Measurements from ENCODE around the gene NDUFS8.

The NDUFS8 gene

GRCh38 chr11:68077617-68078582, 47.4 kb downstream of the NDUFS8 start:
- DNase-seq (ENCODE audit: low spot score): no peak

- DNase-seq (ENCODE audit: low spot score): no peak
Measured at GRCh38 chr11:68080860-68081259, 50.4 kb downstream of the NDUFS8 start.

DNA sequence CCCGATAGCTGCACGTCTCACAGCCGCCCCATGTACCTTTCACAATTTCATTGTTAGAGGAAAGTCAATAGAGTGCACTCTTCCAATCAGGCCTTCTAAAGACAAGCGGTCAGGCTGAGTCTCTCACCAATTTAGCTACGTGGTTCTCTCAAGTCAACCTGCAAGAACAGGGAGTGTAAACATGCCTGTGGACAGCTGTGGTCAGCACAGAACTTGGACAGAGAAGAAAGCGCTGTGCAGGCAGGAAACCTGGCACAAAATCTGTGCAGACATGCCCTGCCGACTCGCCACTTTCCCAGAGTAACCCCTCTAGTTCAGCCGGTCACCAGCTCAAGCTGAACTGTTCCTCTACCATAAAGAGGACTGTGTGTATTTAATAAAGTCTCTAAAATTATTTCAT, 51.2 kb downstream of the NDUFS8 start:
- DNase-seq (ENCODE audit: low spot score): no peak

DNA sequence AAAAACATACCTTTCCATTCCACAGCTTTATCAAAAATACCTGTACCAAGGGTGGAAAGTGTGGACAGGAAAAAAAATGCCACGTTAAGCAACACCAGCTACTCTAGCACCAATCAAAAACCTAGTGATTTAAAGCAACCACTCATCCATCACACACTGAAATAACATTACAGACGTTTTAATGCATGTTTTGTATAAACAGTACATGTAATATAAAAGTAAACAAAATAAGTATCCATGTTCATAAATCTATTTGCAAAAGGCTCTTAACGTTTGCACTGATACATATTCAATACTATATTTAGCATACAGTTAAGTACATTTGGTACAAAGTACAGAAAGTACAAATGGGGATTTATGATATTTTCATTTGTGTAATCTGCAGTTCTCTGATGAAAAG, 52.0 kb downstream of the NDUFS8 start:
- no peak for DNase-seq (ENCODE audit: low spot score)

DNA sequence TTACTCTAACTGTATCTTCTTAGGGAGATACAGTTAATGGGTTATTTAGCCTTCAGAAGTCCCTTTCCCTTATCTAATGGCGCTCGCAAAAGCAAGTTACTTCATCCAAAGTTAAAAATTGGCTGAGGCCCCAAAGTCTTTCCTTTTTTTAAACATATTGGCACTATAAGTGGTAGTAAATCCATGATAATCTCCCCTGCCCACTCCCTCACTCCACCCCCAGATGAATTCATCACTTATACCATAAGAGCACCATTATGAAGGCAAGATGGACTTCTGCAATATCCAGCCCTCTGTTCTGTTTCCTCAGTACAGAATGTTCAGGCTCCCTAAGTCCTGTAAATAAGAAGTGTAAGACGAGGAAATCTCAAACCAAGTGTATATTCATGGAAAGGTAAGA, 53.0 kb downstream of the NDUFS8 start:
- no peak for DNase-seq (ENCODE audit: low spot score)
